ENCODE data around the gene CTSE. TPM values are rescaled to one million over a fixed set of nuclear protein-coding genes. Genes with fewer than 3 reads are reported as not detected.

The CTSE gene
- total RNA-seq, 3 donors from 2014 or later (not counting 1 experiment from before 2014, with no cell fraction given), result not detected

DNA sequence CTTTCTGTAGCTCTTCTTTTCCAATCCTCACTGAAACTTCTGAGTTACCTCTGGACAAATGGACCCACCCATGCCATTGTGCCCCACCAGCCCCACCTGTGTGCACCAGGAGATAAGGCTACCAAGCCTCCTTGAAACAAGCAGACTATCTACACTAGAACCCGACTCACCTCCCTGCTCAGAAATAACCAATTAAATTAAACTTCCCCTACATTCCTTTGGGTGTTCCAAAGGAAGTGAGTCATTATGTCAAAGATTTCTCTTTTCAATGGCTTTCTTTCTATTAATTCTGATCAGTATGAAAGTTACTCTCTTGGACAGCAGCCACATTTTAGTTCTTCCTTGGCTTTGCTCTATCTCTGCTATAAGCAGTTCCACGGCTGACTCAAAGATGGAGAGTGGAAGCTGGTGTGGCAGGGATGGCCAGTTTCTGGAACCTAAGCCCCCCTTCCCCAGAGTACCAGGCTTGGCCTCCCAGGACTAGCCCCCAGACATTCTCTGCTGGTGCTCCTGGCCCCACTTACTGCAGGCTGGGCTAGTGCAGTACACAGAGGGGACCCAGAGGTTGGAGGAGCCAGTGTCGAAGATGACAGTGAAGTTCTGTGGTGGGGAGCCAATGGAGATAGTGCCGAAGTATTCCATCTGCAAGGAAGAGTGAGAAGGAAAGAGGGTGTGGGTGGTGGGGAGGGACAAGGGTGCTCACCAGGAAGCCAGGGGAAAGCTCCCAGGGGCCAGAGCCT is 1.9 kb downstream of the CTSE start:
- H3K4me3 Mint-ChIP-seq, result no peak overlapping the region
- no peaks in the 10 kb centered on the region for H3K9me3 Mint-ChIP-seq
- ATAC-seq (no peak), DNase-seq (no peak)
- no peaks in the 10 kb centered on the region for H3K27me3 ChIP-seq (ENCODE audit: control insufficient read depth, insufficient read depth, low read length)
- H3K4me1 ChIP-seq (ENCODE audit: control insufficient read depth, insufficient read depth, low read length), result no peaks in the 10 kb centered on the region
- TF ChIP-seq, protein P1, sequence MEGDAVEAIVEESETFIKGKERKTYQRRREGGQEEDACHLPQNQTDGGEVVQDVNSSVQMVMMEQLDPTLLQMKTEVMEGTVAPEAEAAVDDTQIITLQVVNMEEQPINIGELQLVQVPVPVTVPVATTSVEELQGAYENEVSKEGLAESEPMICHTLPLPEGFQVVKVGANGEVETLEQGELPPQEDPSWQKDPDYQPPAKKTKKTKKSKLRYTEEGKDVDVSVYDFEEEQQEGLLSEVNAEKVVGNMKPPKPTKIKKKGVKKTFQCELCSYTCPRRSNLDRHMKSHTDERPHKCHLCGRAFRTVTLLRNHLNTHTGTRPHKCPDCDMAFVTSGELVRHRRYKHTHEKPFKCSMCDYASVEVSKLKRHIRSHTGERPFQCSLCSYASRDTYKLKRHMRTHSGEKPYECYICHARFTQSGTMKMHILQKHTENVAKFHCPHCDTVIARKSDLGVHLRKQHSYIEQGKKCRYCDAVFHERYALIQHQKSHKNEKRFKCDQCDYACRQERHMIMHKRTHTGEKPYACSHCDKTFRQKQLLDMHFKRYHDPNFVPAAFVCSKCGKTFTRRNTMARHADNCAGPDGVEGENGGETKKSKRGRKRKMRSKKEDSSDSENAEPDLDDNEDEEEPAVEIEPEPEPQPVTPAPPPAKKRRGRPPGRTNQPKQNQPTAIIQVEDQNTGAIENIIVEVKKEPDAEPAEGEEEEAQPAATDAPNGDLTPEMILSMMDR (IDR thresholded peaks at IDR 0.05), result no peak
- H3K4me1 Mint-ChIP-seq, result no peaks in the 10 kb centered on the region
- no peak overlapping the region for H3K27ac Mint-ChIP-seq
- no peak overlapping the region for H3K4me3 ChIP-seq (ENCODE audit: low read length)
- 97% methylated on average over 3 of the region's 4 CpGs for WGBS (ENCODE audit: insufficient coverage)
- H3K9me3 ChIP-seq (ENCODE audit: control insufficient read depth, insufficient read depth, low read length), result no peaks in the 10 kb centered on the region
- peaks cover 12 to 16% of the 10 kb centered on the region in 2 donors for H3K27me3 Mint-ChIP-seq (ENCODE audit: low read depth in 2 of 2)
- intact Hi-C loops (cut with micrococcal nuclease), result no loop called here
- no peaks in the 10 kb centered on the region for H3K36me3 Mint-ChIP-seq
- no peak overlapping the region for H3K27ac ChIP-seq (ENCODE audit: low read length)
- H3K36me3 ChIP-seq (ENCODE audit: control insufficient read depth, insufficient read depth, low read length), result no peaks in the 10 kb centered on the region

DNA sequence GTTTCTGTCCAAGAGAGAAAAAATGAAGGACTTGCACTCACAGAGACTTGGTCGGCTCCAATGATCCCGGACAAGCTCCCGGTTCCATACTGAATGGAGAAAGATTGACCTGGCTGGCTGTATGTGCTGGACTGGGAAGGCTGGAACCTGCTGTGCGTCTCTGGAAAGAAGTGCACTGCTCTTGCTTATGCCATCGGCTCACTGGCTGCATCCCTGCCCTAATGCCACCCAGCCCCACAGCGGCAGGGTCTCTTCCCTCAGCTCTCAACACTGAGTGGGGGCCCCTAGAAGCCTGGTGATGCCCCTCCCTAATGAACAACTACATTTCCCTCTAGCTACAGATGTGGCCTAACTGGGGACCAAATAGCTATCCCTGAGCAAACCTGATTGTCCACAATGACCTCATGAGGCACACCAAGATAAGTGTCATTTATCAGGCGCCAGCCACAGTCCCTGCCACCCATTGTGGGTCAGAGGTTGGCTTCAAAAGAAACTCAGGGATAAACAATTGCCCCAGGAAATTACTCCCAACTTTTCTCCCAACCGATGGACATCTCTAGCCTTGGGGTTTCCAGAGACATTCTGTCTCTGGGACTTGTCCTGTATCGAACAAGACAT is 2.6 kb downstream of the CTSE start:
- DNase-seq, result no peak
- no peak overlapping the region for H3K4me3 Mint-ChIP-seq

DNA sequence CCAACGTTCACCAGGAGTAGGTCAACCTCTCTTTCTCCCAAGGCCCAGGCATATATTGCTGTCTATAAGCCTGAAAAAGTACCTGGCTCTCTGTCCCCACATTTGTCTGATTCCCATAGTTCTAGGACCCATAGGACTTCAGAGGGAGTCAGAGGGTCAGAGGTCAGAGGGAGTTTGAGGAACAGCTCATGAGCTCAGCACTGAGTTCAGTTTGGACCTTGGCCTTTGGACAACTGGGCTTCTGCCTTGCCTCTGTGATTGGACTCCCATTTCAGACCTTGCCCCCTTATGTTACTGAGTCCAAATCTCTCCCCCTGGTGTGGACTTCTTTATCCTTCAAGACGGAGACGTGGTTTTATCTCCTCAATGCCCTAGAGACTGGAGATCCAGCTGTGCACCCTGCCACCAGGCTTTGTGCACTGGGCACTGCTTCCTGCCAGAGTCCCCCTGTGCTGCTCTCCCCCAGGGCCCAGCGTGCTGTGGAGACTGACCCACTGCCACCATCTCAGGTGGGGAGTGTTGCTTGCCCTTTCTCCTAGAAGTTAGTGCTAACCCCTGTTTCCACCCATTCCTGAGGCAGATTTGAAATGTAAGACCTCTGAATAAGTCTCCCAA is 3.2 kb downstream of the CTSE start:
- no peak overlapping the region for H3K27ac Mint-ChIP-seq
- no peaks in the 10 kb centered on the region for H3K4me1 Mint-ChIP-seq
- H3K27me3 Mint-ChIP-seq (ENCODE audit: low read depth in 2 of 2), result peaks cover 12 to 16% of the 10 kb centered on the region in 2 donors
- Histone ChIP-seq H3K27me3 (ENCODE audit: control insufficient read depth, insufficient read depth, low read length) (no peaks in the 10 kb centered on the region), H3K4me3 (ENCODE audit: low read length) (no peak overlapping the region), H3K9me3 (ENCODE audit: control insufficient read depth, insufficient read depth, low read length) (no peaks in the 10 kb centered on the region), H3K36me3 (ENCODE audit: control insufficient read depth, insufficient read depth, low read length) (no peaks in the 10 kb centered on the region), H3K27ac (ENCODE audit: low read length) (no peak overlapping the region), H3K4me1 (ENCODE audit: control insufficient read depth, insufficient read depth, low read length) (no peaks in the 10 kb centered on the region)
- intact Hi-C loops (cut with micrococcal nuclease), result no loop called here
- no peak overlapping the region for H3K4me3 Mint-ChIP-seq
- 85% methylated on average over 3 of the region's 4 CpGs for WGBS (ENCODE audit: insufficient coverage)
- H3K36me3 Mint-ChIP-seq, result no peaks in the 10 kb centered on the region
- TF ChIP-seq, protein P1 (IDR thresholded peaks at IDR 0.05), result no peak
- DNase-seq (no peak), ATAC-seq (no peak)
- H3K9me3 Mint-ChIP-seq, result no peaks in the 10 kb centered on the region

More for the DNA sequence above, 2.6 kb downstream of the CTSE start:
- Mint-ChIP-seq H3K4me1 (no peaks in the 10 kb centered on the region), H3K9me3 (no peaks in the 10 kb centered on the region), H3K36me3 (no peaks in the 10 kb centered on the region), H3K27ac (no peak overlapping the region), H3K27me3 (ENCODE audit: low read depth in 2 of 2) (peaks cover 12 to 16% of the 10 kb centered on the region in 2 donors)
- Histone ChIP-seq H3K36me3 (ENCODE audit: control insufficient read depth, insufficient read depth, low read length) (no peaks in the 10 kb centered on the region), H3K9me3 (ENCODE audit: control insufficient read depth, insufficient read depth, low read length) (no peaks in the 10 kb centered on the region), H3K4me1 (ENCODE audit: control insufficient read depth, insufficient read depth, low read length) (no peaks in the 10 kb centered on the region), H3K27ac (ENCODE audit: low read length) (no peak overlapping the region), H3K27me3 (ENCODE audit: control insufficient read depth, insufficient read depth, low read length) (no peaks in the 10 kb centered on the region), H3K4me3 (ENCODE audit: low read length) (no peak overlapping the region)
- TF ChIP-seq, protein P1 (IDR thresholded peaks at IDR 0.05), result no peak
- ATAC-seq, result no peak
- intact Hi-C loops (cut with micrococcal nuclease), result no loop called here
- 91% methylated on average over 9 of the region's 9 CpGs for WGBS (ENCODE audit: insufficient coverage)

All from natural killer cell (primary cell).